Large intestine (tissue), 3 donors: ENCODE data around the gene AJM1. TPM values are rescaled to one million over a fixed set of nuclear protein-coding genes. Genes with fewer than 3 reads are reported as not detected.

Experiments
- DNase-seq, 2 donors: peaks; one replicate each; pipeline versions ENCODE4 v3.0.0 to v3.0.0-alpha.2; 2013
- H3K27ac ChIP-seq: one replicate; pipeline ENCODE4 v1.5.1; 2013; ENCODE audit warnings: low read length
- H3K27me3 ChIP-seq: 2 replicates; pipeline ENCODE4 v1.6.1; 2013; ENCODE audit warnings: low read length; ENCODE audit not compliant: control insufficient read depth, insufficient read depth
- H3K36me3 ChIP-seq: 2 replicates; pipeline ENCODE4 v1.6.1; 2013; ENCODE audit warnings: low read length; ENCODE audit not compliant: control insufficient read depth, insufficient read depth
- H3K4me1 ChIP-seq: one replicate; pipeline ENCODE4 v1.6.1; 2013; ENCODE audit warnings: low read length; ENCODE audit not compliant: control insufficient read depth, insufficient read depth
- H3K4me3 ChIP-seq: one replicate; pipeline ENCODE4 v1.5.1; 2013; ENCODE audit warnings: low read length
- H3K9me3 ChIP-seq: one replicate; pipeline ENCODE4 v1.6.1; 2013; ENCODE audit warnings: mild to moderate bottlenecking, low read depth, low read length, moderate library complexity; ENCODE audit not compliant: control insufficient read depth
- WGBS: methylation state at CpG from one replicate; pipeline ENCODE4 v1.1.5; 2013; ENCODE audit warnings: low lambda C conversion rate; ENCODE audit not compliant: insufficient coverage; 5-methylcytosine and 5-hydroxymethylcytosine counted together
- polyA plus RNA-seq: library from polyadenylated mRNA; unstranded; fragments of 120-200 nt; gene quantifications from one replicate; pipeline ENCODE4 v1.2.1, GENCODE V29; 2013

AJM1 gene
- polyA plus RNA-seq, 1 donor = 10.4 TPM

GRCh38 chr9:136808075-136808805 is 34.0 kb upstream of the AJM1 start:
- peaks cover 38% of the 10 kb centered on the region for H3K36me3 ChIP-seq

GRCh38 chr9:136808806-136809158 is 33.5 kb upstream of the AJM1 start:
- Histone ChIP-seq H3K9me3 (peaks cover 2% of the 10 kb centered on the region), H3K4me1 (peaks cover 27% of the 10 kb centered on the region), H3K4me3 (peak overlapping the region; percentile 50), H3K27me3 (no peaks in the 10 kb centered on the region), H3K36me3 (peaks cover 40% of the 10 kb centered on the region), H3K27ac (peak overlapping the region; percentile 83)
- no peak for DNase-seq
- 0% methylated on average over 1 of the region's 14 CpGs for WGBS

More at GRCh38 chr9:136808075-136808805, 34.0 kb upstream of the AJM1 start:
- Histone ChIP-seq H3K4me3 (peak overlapping the region; percentile 76), H3K27ac (peak overlapping the region; percentile 83), H3K4me1 (peaks cover 27% of the 10 kb centered on the region), H3K9me3 (peaks cover 2% of the 10 kb centered on the region), H3K27me3 (no peaks in the 10 kb centered on the region)
- no CpG with 5 or more reads among the region's 93 CpGs for whole genome bisulfite sequencing
- peak in 1 of 2 donors; percentile 46 for DNase-seq

DNA sequence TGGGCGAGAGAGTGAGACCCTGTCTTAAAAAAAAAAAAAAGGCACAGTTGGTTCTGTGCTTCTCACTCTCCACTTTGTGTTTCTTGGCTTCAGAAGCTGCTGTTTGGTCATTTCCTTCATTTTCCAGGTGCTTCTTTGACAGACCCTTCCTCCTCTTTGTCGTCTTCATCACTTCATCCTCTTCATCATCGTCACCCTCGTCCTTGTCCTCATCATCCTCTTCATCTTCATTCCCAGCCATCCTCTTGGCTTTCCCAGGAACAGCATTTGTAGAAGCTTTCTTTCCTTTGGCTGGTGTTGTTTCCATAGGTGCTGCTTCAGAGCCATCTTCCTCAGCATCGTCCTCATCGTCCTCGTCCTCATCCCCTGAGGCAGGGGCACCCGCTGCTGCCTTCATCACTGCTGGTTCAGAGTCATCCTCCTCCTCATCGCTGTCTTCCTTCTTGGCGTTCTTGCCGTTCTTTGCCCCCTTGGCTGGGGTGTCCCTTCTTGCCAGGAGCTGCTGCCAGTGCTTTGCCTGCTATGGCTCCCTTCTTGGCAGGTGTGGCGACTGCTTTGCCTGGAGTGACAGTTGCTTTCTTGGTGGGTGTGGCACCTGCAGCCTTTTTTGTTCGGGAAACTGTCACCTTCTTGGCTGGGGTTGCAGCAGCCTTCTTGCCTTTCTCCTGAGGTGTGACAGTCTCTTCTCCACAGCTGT is 27.4 kb upstream of the AJM1 start:
- H3K27me3 ChIP-seq = no peaks in the 10 kb centered on the region
- no peak overlapping the region for H3K4me3 ChIP-seq
- H3K36me3 ChIP-seq = peaks cover 43% of the 10 kb centered on the region
- no peaks in the 10 kb centered on the region for H3K9me3 ChIP-seq
- 97% methylated on average over 5 of the region's 13 CpGs for WGBS
- H3K4me1 ChIP-seq = peaks cover 10% of the 10 kb centered on the region
- no peak for DNase-seq
- H3K27ac ChIP-seq = no peak overlapping the region

GRCh38 chr9:136815422-136815782 is 26.9 kb upstream of the AJM1 start:
- Histone ChIP-seq H3K27me3 (no peaks in the 10 kb centered on the region), H3K9me3 (no peaks in the 10 kb centered on the region), H3K4me3 (no peak overlapping the region), H3K27ac (no peak overlapping the region), H3K36me3 (peaks cover 40% of the 10 kb centered on the region), H3K4me1 (peaks cover 6% of the 10 kb centered on the region)
- no CpG with 5 or more reads among the region's 1 CpG for WGBS
- DNase-seq = no peak

DNA sequence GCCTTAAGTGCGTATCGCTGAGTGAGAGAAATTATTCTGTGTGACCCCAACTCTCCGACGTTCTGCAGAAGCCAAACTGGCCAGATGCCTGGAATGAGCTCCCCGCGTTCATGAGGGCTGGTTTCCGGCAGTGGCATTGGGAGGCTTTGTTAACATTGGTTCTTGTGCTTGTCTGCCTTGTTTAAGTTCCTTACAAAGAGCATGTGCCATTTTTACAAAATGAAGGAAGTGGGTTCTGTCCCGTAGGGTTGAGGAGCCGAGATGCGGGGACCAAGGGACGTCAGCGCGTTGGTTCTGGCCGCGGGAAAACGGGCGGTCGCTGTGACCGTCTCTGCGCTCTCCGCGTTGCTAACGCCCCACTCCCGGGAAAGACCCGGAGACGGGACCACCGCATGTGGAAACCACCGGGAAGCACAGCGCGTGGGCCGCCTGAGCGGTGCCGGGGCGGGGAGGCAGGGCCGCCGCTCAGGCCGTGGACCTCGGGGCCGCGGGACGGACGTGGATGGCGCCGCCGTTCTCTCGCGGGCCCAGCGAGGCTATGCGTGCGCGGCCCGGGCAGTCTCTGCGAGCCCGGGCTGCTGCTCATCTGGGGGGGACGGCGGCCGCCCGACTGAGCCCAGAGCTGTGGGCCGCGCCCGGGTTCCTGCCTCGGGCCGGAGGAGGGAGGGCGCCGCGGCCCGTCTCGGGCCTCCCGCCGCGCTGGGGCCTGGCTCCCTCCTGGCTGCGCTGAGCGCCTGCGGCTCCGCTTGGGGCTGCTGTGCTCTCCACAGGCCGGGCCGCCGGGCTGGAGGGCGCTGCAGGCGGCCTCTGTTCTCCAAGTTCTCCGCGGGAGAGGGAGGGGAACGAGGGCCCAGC is 21.1 kb upstream of the AJM1 start:
- no peak overlapping the region for H3K27ac ChIP-seq
- DNase-seq = no peak
- no peaks in the 10 kb centered on the region for H3K9me3 ChIP-seq
- no peak overlapping the region for H3K4me3 ChIP-seq
- no peaks in the 10 kb centered on the region for H3K4me1 ChIP-seq
- H3K27me3 ChIP-seq = no peaks in the 10 kb centered on the region
- H3K36me3 ChIP-seq = peaks cover 42% of the 10 kb centered on the region
- no CpG with 5 or more reads among the region's 83 CpGs for WGBS

DNA sequence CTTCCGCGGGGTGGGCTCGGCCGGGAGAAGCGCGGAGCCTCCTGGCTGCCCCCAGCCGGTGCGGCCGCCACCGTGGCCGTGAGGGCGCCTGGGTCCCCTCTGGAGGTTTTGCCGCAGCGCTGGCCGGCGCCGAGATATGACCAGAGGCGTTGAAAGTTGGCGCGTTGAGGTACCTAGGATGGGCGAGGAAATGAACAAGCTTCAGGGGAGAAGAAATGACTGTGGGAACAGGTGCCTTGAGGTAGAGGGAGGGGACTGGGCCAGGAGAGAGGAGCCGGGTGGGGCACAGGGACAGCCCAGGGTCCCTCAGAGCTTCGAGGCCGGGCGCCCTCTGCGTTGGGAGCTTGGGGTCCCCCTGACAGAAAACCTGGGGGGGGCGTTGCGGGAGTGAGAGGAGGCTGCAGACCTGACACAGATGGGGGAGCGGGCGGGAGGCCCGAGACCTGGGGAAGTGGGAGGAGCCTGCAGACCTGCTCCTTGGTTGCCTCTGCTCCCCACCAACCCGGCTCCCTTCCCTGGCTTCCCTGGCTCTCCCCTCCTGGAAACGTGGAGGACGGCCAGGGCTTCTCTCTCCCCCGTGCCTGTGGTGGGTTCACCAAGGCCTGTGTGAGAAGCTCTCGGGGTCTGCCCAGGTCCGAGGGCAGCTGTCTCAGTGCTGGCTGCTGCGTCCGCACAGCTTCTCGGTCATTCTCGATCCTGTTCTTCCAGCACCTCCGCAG is 20.3 kb upstream of the AJM1 start:
- Histone ChIP-seq H3K27me3 (no peaks in the 10 kb centered on the region), H3K36me3 (peaks cover 50% of the 10 kb centered on the region), H3K9me3 (no peaks in the 10 kb centered on the region), H3K4me3 (no peak overlapping the region), H3K4me1 (no peaks in the 10 kb centered on the region), H3K27ac (no peak overlapping the region)
- WGBS = 75% methylated on average over 9 of the region's 42 CpGs
- DNase-seq = no peak

- Histone ChIP-seq H3K27ac (no peak overlapping the region), H3K4me1 (no peaks in the 10 kb centered on the region)
- no CpG with 5 or more reads among the region's 30 CpGs for WGBS
Observed at GRCh38 chr9:136823136-136824046, 18.9 kb upstream of the AJM1 start.

GRCh38 chr9:136824496-136825225 is 17.6 kb upstream of the AJM1 start:
- no peaks in the 10 kb centered on the region for H3K9me3 ChIP-seq
- no peak overlapping the region for H3K27ac ChIP-seq
- H3K4me1 ChIP-seq = no peaks in the 10 kb centered on the region
- H3K4me3 ChIP-seq = no peak overlapping the region
- DNase-seq = no peak
- peaks cover 70% of the 10 kb centered on the region for H3K36me3 ChIP-seq
- WGBS = no CpG with 5 or more reads among the region's 21 CpGs
- no peaks in the 10 kb centered on the region for H3K27me3 ChIP-seq

More at GRCh38 chr9:136823136-136824046, 18.9 kb upstream of the AJM1 start:
- Histone ChIP-seq H3K9me3 (no peaks in the 10 kb centered on the region), H3K36me3 (peaks cover 57% of the 10 kb centered on the region), H3K4me3 (no peak overlapping the region), H3K27me3 (no peaks in the 10 kb centered on the region)
- DNase-seq = no peak
